Omental fat pad (tissue), 4 donors: Measurements from ENCODE around the gene GLIPR1L1. TPM values are rescaled to one million over a fixed set of nuclear protein-coding genes. Genes with fewer than 3 reads are reported as not detected.
A peak's percentile ranks its signal among the peaks of the same experiment; 100 is the strongest.

ENCODE experiments used
- ATAC-seq: fragments of 150-250 bp; one replicate; pipeline ENCODE4 v1.9.1; 2016; ENCODE audit warnings: mild to moderate bottlenecking, moderate library complexity; ENCODE audit not compliant: low FRiP score
- DNase-seq: peaks from one replicate; pipeline ENCODE4 v3.0.0-alpha.2; 2019; ENCODE audit warnings: low spot score
- total RNA-seq, 4 donors: library from RNA; depleted of rRNA; stranded (reverse); fragments of >200 nt; gene quantifications; one replicate each; pipeline ENCODE4 v1.1.0, GENCODE V29; 2016
- TF ChIP-seq, protein P1 (sequence below), 3 donors: fragments of 450-650 bp; IDR thresholded peaks; one replicate each; pipeline ENCODE4 v1.5.1; 2016 to 2017; ENCODE audit warnings: antibody characterized with exemption in 3 of 3, mild to moderate bottlenecking in 3 of 3, moderate library complexity in 2 of 3

The GLIPR1L1 gene
- not detected for total RNA-seq

DNA sequence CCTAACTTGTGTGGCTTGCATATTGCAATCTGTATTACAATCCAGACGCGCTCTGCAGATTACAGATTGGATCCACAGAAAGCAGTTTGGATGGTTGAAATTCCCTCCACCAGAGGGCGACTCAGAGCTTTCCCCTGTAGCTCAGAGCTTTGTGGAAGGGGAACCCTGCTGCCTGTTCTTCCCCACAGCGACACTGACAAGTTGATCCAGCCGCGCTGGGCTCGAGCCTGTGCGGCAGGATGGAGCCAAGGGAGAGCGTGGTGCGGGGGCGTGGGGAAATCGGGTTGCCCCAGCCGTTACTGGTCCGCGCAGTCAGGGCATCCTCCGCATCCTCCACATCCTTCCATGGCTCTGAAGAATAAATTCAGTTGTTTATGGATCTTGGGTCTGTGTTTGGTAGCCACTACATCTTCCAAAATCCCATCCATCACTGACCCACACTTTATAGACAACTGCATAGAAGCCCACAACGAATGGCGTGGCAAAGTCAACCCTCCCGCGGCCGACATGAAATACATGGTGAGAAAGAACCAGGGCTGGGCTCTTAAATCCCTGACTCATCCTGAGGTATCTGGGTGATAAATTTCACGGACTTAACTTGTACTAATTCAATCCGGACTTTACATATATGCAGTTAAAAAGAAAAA, at the start of gene GLIPR1L1:
Gene GLIPR1L1, plus strand, starts transcription at position 287 of the 647 bp plus-strand sequence. Its CDS starts 59 bp downstream, at position 346.
- DNase-seq: peak; percentile 85
- peak; percentile 76 for ATAC-seq
- TF ChIP-seq, protein P1, sequence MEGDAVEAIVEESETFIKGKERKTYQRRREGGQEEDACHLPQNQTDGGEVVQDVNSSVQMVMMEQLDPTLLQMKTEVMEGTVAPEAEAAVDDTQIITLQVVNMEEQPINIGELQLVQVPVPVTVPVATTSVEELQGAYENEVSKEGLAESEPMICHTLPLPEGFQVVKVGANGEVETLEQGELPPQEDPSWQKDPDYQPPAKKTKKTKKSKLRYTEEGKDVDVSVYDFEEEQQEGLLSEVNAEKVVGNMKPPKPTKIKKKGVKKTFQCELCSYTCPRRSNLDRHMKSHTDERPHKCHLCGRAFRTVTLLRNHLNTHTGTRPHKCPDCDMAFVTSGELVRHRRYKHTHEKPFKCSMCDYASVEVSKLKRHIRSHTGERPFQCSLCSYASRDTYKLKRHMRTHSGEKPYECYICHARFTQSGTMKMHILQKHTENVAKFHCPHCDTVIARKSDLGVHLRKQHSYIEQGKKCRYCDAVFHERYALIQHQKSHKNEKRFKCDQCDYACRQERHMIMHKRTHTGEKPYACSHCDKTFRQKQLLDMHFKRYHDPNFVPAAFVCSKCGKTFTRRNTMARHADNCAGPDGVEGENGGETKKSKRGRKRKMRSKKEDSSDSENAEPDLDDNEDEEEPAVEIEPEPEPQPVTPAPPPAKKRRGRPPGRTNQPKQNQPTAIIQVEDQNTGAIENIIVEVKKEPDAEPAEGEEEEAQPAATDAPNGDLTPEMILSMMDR (IDR thresholded peaks at IDR 0.05): peak in 2 of 3 donors; percentile 28 to 89

DNA sequence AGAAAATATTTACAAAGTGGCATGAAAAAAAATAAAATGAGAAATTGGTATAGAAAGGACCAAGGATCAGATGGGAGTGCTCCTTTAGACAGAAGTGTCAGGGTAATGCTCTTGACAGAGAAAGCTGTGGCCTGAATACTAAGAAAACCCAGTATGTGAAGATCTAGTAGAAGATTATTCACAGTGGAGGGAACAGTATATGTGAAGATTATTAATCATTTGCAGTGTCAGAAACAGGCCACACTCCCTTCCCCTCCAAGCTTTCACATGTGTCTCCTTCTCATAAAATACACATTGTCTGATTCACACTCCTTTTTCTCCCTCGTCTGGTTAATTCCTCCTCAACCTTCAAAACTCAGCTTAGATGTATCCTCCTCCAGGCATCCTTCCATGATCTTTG, 45.6 kb upstream of the GLIPR1L1 start:
- DNase-seq: no peak
- TF ChIP-seq, protein P1 (IDR thresholded peaks at IDR 0.05): no peak
- no peak for ATAC-seq

DNA sequence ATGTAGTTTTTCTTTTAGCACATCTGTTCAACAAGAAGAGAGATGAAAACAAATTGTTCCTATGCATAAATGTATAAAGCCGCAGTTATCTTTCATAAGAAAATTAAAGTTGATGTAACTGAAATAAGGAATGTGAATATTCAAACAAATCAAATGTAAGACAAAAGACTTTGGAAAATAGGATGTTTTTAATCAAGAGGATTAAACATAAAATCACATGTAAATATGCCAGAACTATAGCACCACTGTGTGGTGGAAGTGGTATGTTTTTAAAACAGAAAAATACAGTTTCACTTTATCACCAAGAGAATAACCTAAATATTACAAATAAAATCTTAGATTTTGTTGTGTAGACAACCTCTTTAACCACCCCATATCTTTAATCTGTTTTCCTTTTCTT, 44.7 kb upstream of the GLIPR1L1 start:
- TF ChIP-seq, protein P1 (IDR thresholded peaks at IDR 0.05): no peak
- no peak for DNase-seq
- ATAC-seq: no peak

GRCh38 chr12:75291014-75291413, 43.5 kb upstream of the GLIPR1L1 start:
- TF ChIP-seq, protein P1 (IDR thresholded peaks at IDR 0.05): no peak

DNA sequence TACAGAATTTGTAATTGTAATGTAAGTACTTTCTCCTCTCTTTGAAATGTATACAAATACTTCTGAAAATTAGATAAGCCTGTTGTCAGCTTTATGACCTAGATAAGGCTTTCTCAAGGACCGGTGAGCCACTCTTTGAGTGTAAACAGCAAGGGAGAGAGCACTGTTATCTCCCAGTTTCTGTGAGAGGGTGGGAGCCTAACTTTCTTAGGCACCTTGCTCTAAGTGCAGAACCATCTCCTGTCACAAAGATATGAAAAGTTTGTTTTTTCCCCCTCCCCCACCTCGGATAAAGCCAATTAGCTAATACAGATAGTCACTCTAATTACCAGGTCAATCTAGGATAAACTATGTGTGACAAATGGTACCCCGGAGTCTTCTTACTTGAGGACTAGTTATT, 40.1 kb upstream of the GLIPR1L1 start:
- DNase-seq (no peak), ATAC-seq (no peak)
- TF ChIP-seq, protein P1 (IDR thresholded peaks at IDR 0.05): no peak

More at GRCh38 chr12:75291014-75291413, 43.5 kb upstream of the GLIPR1L1 start:
- no peak for DNase-seq
- no peak for ATAC-seq

DNA sequence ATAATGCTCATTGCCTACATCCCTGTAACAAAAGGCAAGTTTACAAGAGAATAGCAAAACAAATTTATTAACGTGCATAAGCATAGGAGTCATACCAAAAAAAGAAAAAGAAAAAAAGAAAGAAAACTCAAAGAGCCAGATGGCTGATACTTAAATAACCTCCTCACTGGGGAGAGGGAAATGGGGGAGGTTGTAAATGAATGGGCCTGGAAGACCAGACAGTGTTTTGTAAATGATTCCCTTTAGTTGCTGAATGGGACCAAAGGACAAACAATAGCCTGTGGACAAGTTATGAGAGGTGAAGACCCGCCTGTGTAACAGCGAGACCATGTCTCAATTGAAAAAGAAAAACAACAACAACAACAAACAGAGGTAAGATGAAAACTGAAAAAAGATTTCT, 39.7 kb upstream of the GLIPR1L1 start:
- no peak for ATAC-seq
- no peak for DNase-seq
- TF ChIP-seq, protein P1 (IDR thresholded peaks at IDR 0.05): no peak

- ATAC-seq (no peak), DNase-seq (no peak)
- TF ChIP-seq, protein P1 (IDR thresholded peaks at IDR 0.05): no peak
Observed at GRCh38 chr12:75302225-75302624, 32.2 kb upstream of the GLIPR1L1 start.
